Measurements from ENCODE around the gene KIF21B. TPM values are rescaled to one million over a fixed set of nuclear protein-coding genes. Genes with fewer than 3 reads are reported as not detected.

Gene KIF21B
- total RNA-seq, 1 experiment from 2014 or later: 0.66 TPM

- no peaks in the 10 kb centered on the region for H3K79me2 ChIP-seq (ENCODE audit: low read length)
- no peak overlapping the region for H3K9ac ChIP-seq (ENCODE audit: low read length)
- ATAC-seq (no peak), DNase-seq (no peak)
- no peak for TF ChIP-seq EZH2 (IDR thresholded peaks at IDR 0.05; ENCODE audit: low read length, unreplicated experiment)
- TF ChIP-seq CTCF (conservative IDR thresholded peaks at IDR 0.05; ENCODE audit: low read depth, low read length): no peak
- peaks cover 87% of the 10 kb centered on the region for H3K27me3 ChIP-seq (ENCODE audit: low read length)
- CTCF ChIA-PET: no interaction called here
- no peaks in the 10 kb centered on the region for H3K9me2 ChIP-seq (replicated peaks; ENCODE audit: low read length)
- no peak overlapping the region for H3K27ac ChIP-seq (ENCODE audit: low read length)
- no peak overlapping the region for H3K4me2 ChIP-seq (ENCODE audit: low read length)
- no peaks in the 10 kb centered on the region for H3K4me1 ChIP-seq (ENCODE audit: insufficient read depth, low read length)
- H3K9me3 ChIP-seq (ENCODE audit: low read length): no peaks in the 10 kb centered on the region
- intact Hi-C loops (cut with micrococcal nuclease): no loop called here
- H3K36me3 ChIP-seq (ENCODE audit: low read depth, low read length): no peaks in the 10 kb centered on the region
- H3K4me3 ChIP-seq (ENCODE audit: low read length): no peak overlapping the region
- POLR2A ChIA-PET (ENCODE audit: unreplicated experiment): no interaction called here
- no peaks in the 10 kb centered on the region for H4K20me1 ChIP-seq (ENCODE audit: low read length)
- no peaks in the 10 kb centered on the region for H3F3A ChIP-seq (ENCODE audit: low read length, unreplicated experiment)
- no peak overlapping the region for H2AFZ ChIP-seq (ENCODE audit: low read length)
- no TSS peak for BruUV-seq (replicated peaks)
These were observed 37.5 kb upstream of the KIF21B start for GRCh38 chr1:201061049-201061448.

DNA sequence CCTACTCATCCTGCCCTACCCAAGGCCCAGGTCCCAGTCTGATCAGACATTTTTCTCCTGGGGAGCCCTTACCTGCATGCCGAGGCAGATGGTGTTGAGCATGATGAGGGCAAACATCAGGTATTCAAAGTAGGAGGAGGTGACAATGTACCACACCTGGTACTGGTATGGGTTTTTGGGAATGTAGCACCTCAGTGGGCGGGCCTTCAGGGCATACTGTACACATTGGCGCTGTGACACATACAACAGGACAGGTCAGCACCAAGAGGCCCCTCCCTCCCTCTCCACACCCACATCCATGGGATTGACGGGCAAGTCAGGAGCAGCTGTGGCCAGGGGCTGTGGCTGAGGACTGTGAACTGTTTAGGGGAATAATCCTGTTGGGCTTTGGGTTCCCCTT lies 37.1 kb upstream of the KIF21B start:
- ATAC-seq (no peak), DNase-seq (no peak)
- Histone ChIP-seq H3F3A (ENCODE audit: low read length, unreplicated experiment) (no peaks in the 10 kb centered on the region), H3K27ac (ENCODE audit: low read length) (no peak overlapping the region), H3K4me2 (ENCODE audit: low read length) (no peak overlapping the region), H3K36me3 (ENCODE audit: low read depth, low read length) (no peaks in the 10 kb centered on the region), H4K20me1 (ENCODE audit: low read length) (no peaks in the 10 kb centered on the region), H3K27me3 (ENCODE audit: low read length) (peaks cover 87% of the 10 kb centered on the region), H3K4me3 (ENCODE audit: low read length) (no peak overlapping the region), H3K4me1 (ENCODE audit: insufficient read depth, low read length) (no peaks in the 10 kb centered on the region), H3K9ac (ENCODE audit: low read length) (no peak overlapping the region), H3K79me2 (ENCODE audit: low read length) (no peaks in the 10 kb centered on the region), H3K9me3 (ENCODE audit: low read length) (no peaks in the 10 kb centered on the region), H3K9me2 (replicated peaks; ENCODE audit: low read length) (no peaks in the 10 kb centered on the region), H2AFZ (ENCODE audit: low read length) (no peak overlapping the region)
- TF ChIP-seq CTCF (conservative IDR thresholded peaks at IDR 0.05; ENCODE audit: low read depth, low read length) (no peak), EZH2phosphoT487 (IDR thresholded peaks at IDR 0.05; ENCODE audit: borderline replicate concordance, low read length) (no peak), EZH2 (IDR thresholded peaks at IDR 0.05; ENCODE audit: low read length, unreplicated experiment) (no peak)
- BruUV-seq (replicated peaks): no TSS peak
- ChIA-PET POLR2A (ENCODE audit: unreplicated experiment) (no interaction called here), CTCF (no interaction called here)
- intact Hi-C loops (cut with micrococcal nuclease): no loop called here

DNA sequence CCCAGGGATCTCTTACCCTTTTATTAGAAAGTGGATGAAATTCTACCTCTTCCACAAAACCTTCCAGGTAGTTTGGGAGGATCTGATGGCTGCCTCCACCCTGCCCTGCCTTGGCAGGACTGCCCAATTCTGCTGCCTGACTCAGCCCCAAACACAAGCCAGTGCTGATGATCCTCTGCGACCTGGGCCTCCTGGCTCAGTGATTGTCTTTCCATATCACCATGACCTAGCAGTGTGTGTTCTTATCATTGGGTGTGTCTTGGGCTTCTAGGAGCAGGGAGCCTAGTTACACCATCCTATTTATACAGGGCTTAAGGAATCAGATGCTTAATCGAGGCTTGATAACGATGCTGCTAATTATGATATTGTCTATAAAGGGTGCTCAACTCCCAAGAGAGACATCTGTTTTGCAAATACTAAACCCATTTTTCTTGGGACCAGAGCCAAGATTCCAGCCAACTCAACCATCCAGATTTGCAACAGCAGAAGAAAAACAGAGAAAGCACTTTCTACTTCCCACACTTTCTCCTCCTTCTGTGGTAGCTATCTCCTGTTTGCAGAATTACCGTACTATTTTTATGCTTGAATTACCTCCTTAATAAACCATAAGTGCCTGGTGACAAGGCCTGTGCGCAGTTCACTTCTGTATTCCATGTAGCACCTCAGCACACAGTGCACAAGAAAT lies 36.5 kb upstream of the KIF21B start:
- Histone ChIP-seq H4K20me1 (ENCODE audit: low read length) (no peaks in the 10 kb centered on the region), H3K4me2 (ENCODE audit: low read length) (no peak overlapping the region), H3K27me3 (ENCODE audit: low read length) (peaks cover 87% of the 10 kb centered on the region), H2AFZ (ENCODE audit: low read length) (no peak overlapping the region), H3K9me2 (replicated peaks; ENCODE audit: low read length) (no peaks in the 10 kb centered on the region), H3K27ac (ENCODE audit: low read length) (no peak overlapping the region), H3K9ac (ENCODE audit: low read length) (no peak overlapping the region), H3K36me3 (ENCODE audit: low read depth, low read length) (no peaks in the 10 kb centered on the region), H3K4me3 (ENCODE audit: low read length) (no peak overlapping the region), H3F3A (ENCODE audit: low read length, unreplicated experiment) (no peaks in the 10 kb centered on the region), H3K9me3 (ENCODE audit: low read length) (no peaks in the 10 kb centered on the region), H3K79me2 (ENCODE audit: low read length) (no peaks in the 10 kb centered on the region), H3K4me1 (ENCODE audit: insufficient read depth, low read length) (no peaks in the 10 kb centered on the region)
- TF ChIP-seq CTCF (conservative IDR thresholded peaks at IDR 0.05; ENCODE audit: low read depth, low read length) (no peak), EZH2phosphoT487 (IDR thresholded peaks at IDR 0.05; ENCODE audit: borderline replicate concordance, low read length) (no peak), EZH2 (IDR thresholded peaks at IDR 0.05; ENCODE audit: low read length, unreplicated experiment) (no peak)
- BruUV-seq (replicated peaks): no TSS peak
- DNase-seq: no peak
- ChIA-PET CTCF (no interaction called here), POLR2A (ENCODE audit: unreplicated experiment) (no interaction called here)
- intact Hi-C loops (cut with micrococcal nuclease): no loop called here
- no peak for ATAC-seq

Measured in PC-3 (cell line).